H1 (cell line): ENCODE results near the gene SCARB1.

ENCODE experiments used
- CHD1 ChIP-seq: IDR thresholded peaks from 2 replicates; pipeline ENCODE4 v1.6.1; 2012; ENCODE audit warnings: low read depth, low read length, improper control_type of control experiment
- EP300 ChIP-seq, 2 experiments: IDR thresholded peaks; 1 replicate in 1 of 2; 2 replicates in 1 of 2; pipeline ENCODE4 v1.6.1; 2011 to 2012; ENCODE audit warnings: low read depth in 2 of 2, low read length in 2 of 2, mild to moderate bottlenecking in 2 of 2, borderline replicate concordance in 1 of 2, inconsistent platforms in 1 of 2, moderate library complexity in 1 of 2
- KDM1A ChIP-seq: fragments of 200-600, 300-600 bp; sonication (generic); IDR thresholded peaks from 2 replicates; pipeline ENCODE4 v1.7.1; 2016; ENCODE audit warnings: mild to moderate bottlenecking, low read length, borderline replicate concordance
- POLR2A ChIP-seq, 2 experiments: IDR thresholded peaks; 1 replicate in 1 of 2; 2 replicates in 1 of 2; pipeline ENCODE4 v1.6.1; 2011; ENCODE audit warnings: low read depth in 2 of 2, low read length in 2 of 2, mild to moderate bottlenecking in 2 of 2; ENCODE audit errors: control extremely low read depth in 1 of 2
- RXRA ChIP-seq: IDR thresholded peaks from 2 replicates; pipeline ENCODE4 v1.6.1; 2011; ENCODE audit warnings: low read depth, mild to moderate bottlenecking, low read length, moderate library complexity; ENCODE audit not compliant: insufficient read depth
- TAF1 ChIP-seq: IDR thresholded peaks from 2 replicates; pipeline ENCODE4 v1.6.1; 2011; ENCODE audit warnings: mild to moderate bottlenecking, low read depth, low read length
- TF ChIP-seq, protein P1 (sequence below), 3 experiments: IDR thresholded peaks; 1 replicate in 2 of 3; 2 replicates in 1 of 3; pipeline versions ENCODE4 v1.5.1 to v1.6.1; 2011; ENCODE audit warnings: low read length in 3 of 3, mild to moderate bottlenecking in 3 of 3, inconsistent platforms in 2 of 3, low read depth in 1 of 3, moderate library complexity in 1 of 3; ENCODE audit not compliant: insufficient read depth in 1 of 3; ENCODE audit errors: control extremely low read depth in 1 of 3

- TF ChIP-seq POLR2A (IDR thresholded peaks at IDR 0.05; ENCODE audit: control extremely low read depth in 1 of 2, low read depth in 2 of 2, low read length in 2 of 2) (no peak), EP300 (IDR thresholded peaks at IDR 0.05; ENCODE audit: borderline replicate concordance in 1 of 2, low read depth in 2 of 2, low read length in 2 of 2) (no peak), KDM1A (no peak), RXRA (no peak), TAF1 (no peak), CHD1 (no peak)
- TF ChIP-seq, protein P1, sequence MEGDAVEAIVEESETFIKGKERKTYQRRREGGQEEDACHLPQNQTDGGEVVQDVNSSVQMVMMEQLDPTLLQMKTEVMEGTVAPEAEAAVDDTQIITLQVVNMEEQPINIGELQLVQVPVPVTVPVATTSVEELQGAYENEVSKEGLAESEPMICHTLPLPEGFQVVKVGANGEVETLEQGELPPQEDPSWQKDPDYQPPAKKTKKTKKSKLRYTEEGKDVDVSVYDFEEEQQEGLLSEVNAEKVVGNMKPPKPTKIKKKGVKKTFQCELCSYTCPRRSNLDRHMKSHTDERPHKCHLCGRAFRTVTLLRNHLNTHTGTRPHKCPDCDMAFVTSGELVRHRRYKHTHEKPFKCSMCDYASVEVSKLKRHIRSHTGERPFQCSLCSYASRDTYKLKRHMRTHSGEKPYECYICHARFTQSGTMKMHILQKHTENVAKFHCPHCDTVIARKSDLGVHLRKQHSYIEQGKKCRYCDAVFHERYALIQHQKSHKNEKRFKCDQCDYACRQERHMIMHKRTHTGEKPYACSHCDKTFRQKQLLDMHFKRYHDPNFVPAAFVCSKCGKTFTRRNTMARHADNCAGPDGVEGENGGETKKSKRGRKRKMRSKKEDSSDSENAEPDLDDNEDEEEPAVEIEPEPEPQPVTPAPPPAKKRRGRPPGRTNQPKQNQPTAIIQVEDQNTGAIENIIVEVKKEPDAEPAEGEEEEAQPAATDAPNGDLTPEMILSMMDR (IDR thresholded peaks at IDR 0.05; ENCODE audit: control extremely low read depth in 1 of 3, insufficient read depth in 1 of 3, low read depth in 1 of 3, low read length in 3 of 3): no peak
Observed at GRCh38 chr12:124753993-124754392, 109.7 kb downstream of the SCARB1 start.
